DND-41 (cell line): Measurements from ENCODE around the gene CACNA2D1.

Experiments used
- ATAC-seq: fragments of 200-7000 bp; cut with Tn5 transposase; 3 replicates; pipeline ENCODE4 v1.9.1; 2021; ENCODE audit warnings: low read depth; ENCODE audit not compliant: insufficient read depth
- DNase-seq: peaks from one replicate; pipeline ENCODE4 v3.0.0-alpha.2; 2020
- H2AFZ ChIP-seq: 2 replicates; pipeline ENCODE4 v1.6.0; 2012; ENCODE audit warnings: low read depth, low read length
- H3K27ac ChIP-seq: 2 replicates; pipeline ENCODE4 v1.5.1; 2012; ENCODE audit warnings: low read length, inconsistent platforms
- H3K27me3 ChIP-seq: fragments of 200-600 bp; sonication (generic); 2 replicates; pipeline ENCODE4 v1.6.0; 2012; ENCODE audit warnings: low read length, mild to moderate bottlenecking, inconsistent platforms; ENCODE audit not compliant: insufficient read depth, poor library complexity
- H3K36me3 ChIP-seq: 2 replicates; pipeline ENCODE4 v1.5.1; 2012; ENCODE audit warnings: low read length, inconsistent platforms; ENCODE audit not compliant: insufficient read depth
- H3K4me1 ChIP-seq: 2 replicates; pipeline ENCODE4 v1.5.1; 2012; ENCODE audit warnings: mild to moderate bottlenecking, low read length; ENCODE audit not compliant: insufficient read depth
- H3K4me2 ChIP-seq: 2 replicates; pipeline ENCODE4 v1.6.0; 2012; ENCODE audit warnings: mild to moderate bottlenecking, moderate library complexity, low read length, inconsistent platforms; ENCODE audit not compliant: insufficient read depth
- H3K4me3 ChIP-seq, 2 experiments: fragments of 200-600 bp in 1 of 2; shearing (Covaris generic) in 1 of 2; 2 replicates each; pipeline ENCODE4 v1.5.1; 2012 to 2016; ENCODE audit warnings: inconsistent platforms in 2 of 2, low read length in 2 of 2, mild to moderate bottlenecking in 2 of 2, low read depth in 1 of 2, moderate library complexity in 1 of 2
- H3K79me2 ChIP-seq: 2 replicates; pipeline ENCODE4 v1.6.0; 2012; ENCODE audit warnings: low read length, inconsistent platforms; ENCODE audit not compliant: insufficient read depth
- H3K9ac ChIP-seq: 2 replicates; pipeline ENCODE4 v1.6.0; 2012; ENCODE audit warnings: low read depth, mild to moderate bottlenecking, inconsistent platforms, low read length, moderate library complexity
- H3K9me3 ChIP-seq: 2 replicates; pipeline ENCODE4 v1.5.1; 2012; ENCODE audit warnings: low read length, moderate library complexity, mild to moderate bottlenecking, inconsistent platforms; ENCODE audit not compliant: insufficient read depth, severe bottlenecking
- H4K20me1 ChIP-seq: 2 replicates; pipeline ENCODE4 v1.6.0; 2012; ENCODE audit warnings: low read length; ENCODE audit not compliant: insufficient read depth
- EZH2 ChIP-seq: IDR thresholded peaks from 3 replicates; pipeline ENCODE4 v1.6.1; 2012; ENCODE audit warnings: borderline replicate concordance, low read depth, mild to moderate bottlenecking, moderate library complexity, low read length, inconsistent platforms; ENCODE audit not compliant: severe bottlenecking
- TF ChIP-seq, protein P1 (sequence below): IDR thresholded peaks from 2 replicates; pipeline ENCODE4 v1.5.1; 2012; ENCODE audit warnings: borderline replicate concordance, low read length, moderate library complexity, mild to moderate bottlenecking; ENCODE audit not compliant: poor library complexity, severe bottlenecking; ENCODE audit errors: extremely low read depth

Gene CACNA2D1

DNA sequence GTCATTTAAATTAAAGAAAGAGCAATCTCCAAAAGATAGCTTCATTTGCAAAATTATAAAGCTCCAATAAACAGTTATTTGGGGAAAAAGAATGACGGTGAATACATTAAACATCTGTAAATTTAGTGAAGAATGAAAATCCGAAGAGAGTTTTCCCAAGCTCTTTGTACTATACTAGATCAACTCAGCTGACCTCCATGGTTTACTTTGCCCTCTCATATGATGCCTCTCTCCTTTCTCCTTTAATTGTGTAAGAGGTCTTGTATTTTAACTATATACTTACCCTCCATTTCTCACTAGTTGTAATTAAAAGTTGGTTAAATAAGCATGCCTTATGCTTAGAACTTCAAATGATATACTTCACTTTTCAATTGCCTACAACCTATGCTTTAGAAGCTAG, 125.8 kb downstream of the CACNA2D1 start:
- Histone ChIP-seq H3K36me3 (no peaks in the 10 kb centered on the region), H3K4me1 (no peaks in the 10 kb centered on the region), H3K4me2 (no peak overlapping the region), H2AFZ (no peak overlapping the region), H3K9me3 (no peaks in the 10 kb centered on the region), H3K79me2 (no peaks in the 10 kb centered on the region), H3K27me3 (no peaks in the 10 kb centered on the region), H3K9ac (no peak overlapping the region), H3K4me3 (no peak overlapping the region), H4K20me1 (no peaks in the 10 kb centered on the region), H3K27ac (no peak overlapping the region)
- no peak for DNase-seq
- no peak for TF ChIP-seq EZH2
- TF ChIP-seq, protein P1, sequence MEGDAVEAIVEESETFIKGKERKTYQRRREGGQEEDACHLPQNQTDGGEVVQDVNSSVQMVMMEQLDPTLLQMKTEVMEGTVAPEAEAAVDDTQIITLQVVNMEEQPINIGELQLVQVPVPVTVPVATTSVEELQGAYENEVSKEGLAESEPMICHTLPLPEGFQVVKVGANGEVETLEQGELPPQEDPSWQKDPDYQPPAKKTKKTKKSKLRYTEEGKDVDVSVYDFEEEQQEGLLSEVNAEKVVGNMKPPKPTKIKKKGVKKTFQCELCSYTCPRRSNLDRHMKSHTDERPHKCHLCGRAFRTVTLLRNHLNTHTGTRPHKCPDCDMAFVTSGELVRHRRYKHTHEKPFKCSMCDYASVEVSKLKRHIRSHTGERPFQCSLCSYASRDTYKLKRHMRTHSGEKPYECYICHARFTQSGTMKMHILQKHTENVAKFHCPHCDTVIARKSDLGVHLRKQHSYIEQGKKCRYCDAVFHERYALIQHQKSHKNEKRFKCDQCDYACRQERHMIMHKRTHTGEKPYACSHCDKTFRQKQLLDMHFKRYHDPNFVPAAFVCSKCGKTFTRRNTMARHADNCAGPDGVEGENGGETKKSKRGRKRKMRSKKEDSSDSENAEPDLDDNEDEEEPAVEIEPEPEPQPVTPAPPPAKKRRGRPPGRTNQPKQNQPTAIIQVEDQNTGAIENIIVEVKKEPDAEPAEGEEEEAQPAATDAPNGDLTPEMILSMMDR: no peak
- ATAC-seq: no peak

DNA sequence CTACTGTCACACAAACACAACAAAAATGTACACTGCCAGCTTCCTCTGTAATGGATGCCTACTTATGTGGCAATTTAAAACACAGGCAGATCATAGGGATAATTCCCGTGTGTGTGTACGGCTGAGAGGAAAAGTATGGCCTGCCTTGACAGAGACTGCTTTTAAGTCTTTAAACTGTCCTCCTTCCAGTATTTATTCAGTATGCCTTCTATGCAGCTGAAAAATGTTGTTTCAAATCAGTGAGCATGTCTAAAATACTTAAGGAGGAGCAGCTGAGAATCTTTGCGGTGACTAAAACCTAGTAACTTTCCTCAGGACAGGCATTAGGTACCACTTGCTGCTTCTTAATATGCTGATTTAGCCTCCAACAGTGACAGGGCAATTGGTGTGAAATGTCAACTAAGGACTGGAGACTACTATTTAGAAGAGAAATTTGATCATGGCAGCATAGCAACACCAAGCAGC, 126.3 kb downstream of the CACNA2D1 start:
- Histone ChIP-seq H3K9me3 (no peaks in the 10 kb centered on the region), H4K20me1 (no peaks in the 10 kb centered on the region), H3K4me2 (no peak overlapping the region), H3K27ac (no peak overlapping the region), H3K9ac (no peak overlapping the region), H3K4me3 (no peak overlapping the region), H3K79me2 (no peaks in the 10 kb centered on the region), H3K4me1 (no peaks in the 10 kb centered on the region), H2AFZ (no peak overlapping the region), H3K27me3 (no peaks in the 10 kb centered on the region), H3K36me3 (no peaks in the 10 kb centered on the region)
- DNase-seq: no peak
- no peak for ATAC-seq
- TF ChIP-seq EZH2: no peak
- TF ChIP-seq, protein P1: no peak

DNA sequence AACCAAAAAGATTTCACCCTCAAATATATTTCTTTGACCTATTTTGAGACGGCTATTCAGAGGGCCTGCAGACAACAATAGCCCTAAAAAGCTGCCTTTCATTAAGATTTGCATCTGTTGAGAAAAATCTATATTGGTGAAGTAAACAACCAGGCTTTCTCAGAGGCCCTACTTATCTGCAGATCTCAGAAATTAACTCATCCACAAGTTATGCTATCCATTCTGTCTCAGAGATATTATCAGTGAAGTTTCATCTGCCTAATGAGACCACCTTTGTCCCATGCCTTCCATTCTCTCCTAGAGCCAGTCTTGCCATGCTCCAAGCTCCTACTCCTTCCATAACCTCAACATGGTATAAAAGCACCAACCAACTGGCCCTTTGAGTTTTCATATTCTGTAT, 130.3 kb downstream of the CACNA2D1 start:
- Histone ChIP-seq H3K4me2 (no peak overlapping the region), H3K36me3 (no peaks in the 10 kb centered on the region)

More for the DNA sequence above, 130.3 kb downstream of the CACNA2D1 start:
- Histone ChIP-seq H3K27ac (no peak overlapping the region), H4K20me1 (no peaks in the 10 kb centered on the region), H3K9me3 (no peaks in the 10 kb centered on the region), H3K4me1 (no peaks in the 10 kb centered on the region), H3K4me3 (no peak overlapping the region), H3K27me3 (no peaks in the 10 kb centered on the region), H3K79me2 (no peaks in the 10 kb centered on the region), H3K9ac (no peak overlapping the region), H2AFZ (no peak overlapping the region)
- DNase-seq (no peak), ATAC-seq (no peak)
- TF ChIP-seq, protein P1: no peak
- TF ChIP-seq EZH2: no peak
